Type B pancreatic cell (in vitro differentiated cells): ENCODE results near the gene SMIM41. TPM values are rescaled to one million over a fixed set of nuclear protein-coding genes. Genes with fewer than 3 reads are reported as not detected.
A peak's percentile ranks its signal among the peaks of the same experiment; 100 is the strongest.

ENCODE experiments used
- DNase-seq: peaks from one replicate; pipeline ENCODE4 v3.0.0; 2021; ENCODE audit warnings: mixed read lengths; ENCODE audit not compliant: unreplicated experiment; ENCODE audit errors: extremely low spot score
- H3K27ac Mint-ChIP-seq: 2 replicates; pipeline ENCODE4 v1.8.0; 2021; ENCODE audit warnings: mild to moderate bottlenecking, mixed read lengths
- H3K27me3 Mint-ChIP-seq: 2 replicates; pipeline ENCODE4 v1.8.0; 2021; ENCODE audit warnings: mixed read lengths
- H3K36me3 Mint-ChIP-seq: 2 replicates; pipeline ENCODE4 v1.8.0; 2021; ENCODE audit warnings: mixed read lengths
- H3K4me1 Mint-ChIP-seq: one replicate; pipeline ENCODE4 v1.8.0; 2021; ENCODE audit warnings: mixed read lengths; ENCODE audit not compliant: unreplicated experiment
- H3K4me3 Mint-ChIP-seq: 2 replicates; pipeline ENCODE4 v1.8.0; 2021; ENCODE audit warnings: mild to moderate bottlenecking, mixed read lengths
- H3K9me3 Mint-ChIP-seq: 2 replicates; pipeline ENCODE4 v1.8.0; 2021; ENCODE audit warnings: mixed read lengths
- long read RNA-seq: library from polyadenylated mRNA; unstranded; transcript quantifications from one replicate; pipeline ENCODE4 v2.0.0, GENCODE V29; 2020
- total RNA-seq: library from RNA; stranded (reverse); gene quantifications from 2 replicates; pipeline ENCODE4 v1.2.1, GENCODE V29; 2021; ENCODE audit warnings: low replicate concordance
- TF ChIP-seq, protein P1 (sequence below): fragments of 200-600 bp; sonication (generic); conservative IDR thresholded peaks from 2 replicates; pipeline ENCODE4 v1.5.0; 2021; ENCODE audit warnings: antibody characterized with exemption, mild to moderate bottlenecking

Gene SMIM41
- total RNA-seq, result not detected in 2 replicates
- long read RNA-seq, result 0 reads

DNA sequence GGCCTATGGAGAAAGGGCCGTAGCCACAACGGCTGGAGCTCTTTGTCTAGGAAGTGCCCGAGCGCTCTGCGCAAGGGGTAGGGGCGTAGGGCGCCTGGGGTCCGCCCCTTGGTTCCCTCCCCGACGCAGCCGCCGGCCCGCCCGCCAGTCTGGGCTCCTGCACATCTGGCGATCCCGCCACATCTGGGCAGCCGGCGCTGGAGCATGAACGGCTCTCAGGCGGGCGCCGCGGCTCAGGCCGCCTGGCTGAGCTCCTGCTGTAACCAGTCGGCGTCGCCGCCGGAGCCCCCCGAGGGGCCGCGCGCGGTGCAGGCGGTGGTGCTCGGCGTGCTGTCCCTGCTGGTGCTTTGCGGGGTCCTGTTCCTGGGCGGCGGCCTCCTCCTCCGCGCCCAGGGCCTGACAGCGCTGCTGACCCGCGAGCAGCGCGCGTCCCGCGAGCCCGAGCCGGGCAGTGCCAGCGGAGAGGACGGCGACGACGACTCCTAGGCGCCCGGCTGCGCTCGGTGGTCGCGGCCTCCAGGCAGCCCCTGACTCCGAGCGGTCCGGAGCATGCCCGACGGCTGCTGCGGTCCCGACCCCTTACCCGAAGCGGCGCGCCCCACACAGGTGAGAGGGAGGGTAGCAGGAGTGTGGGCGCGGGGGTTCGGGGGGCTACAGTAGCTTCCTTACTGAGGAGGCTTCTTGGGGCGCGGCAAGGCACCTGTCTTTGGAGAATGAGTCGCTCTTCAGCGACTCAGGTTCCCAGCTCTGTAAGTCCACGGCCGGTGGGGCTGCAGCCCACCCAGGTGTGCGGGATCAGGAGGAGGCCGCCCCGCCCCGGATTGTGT, at the start of gene SMIM41:
TSS of gene SMIM41 (plus strand) at position 129 of the 827 bp plus-strand sequence. CDS start at position 205, 76 bp downstream.
- Mint-ChIP-seq H3K4me1 (peaks cover 16% of the 10 kb centered on the region), H3K27ac (no peak within 1 kb of the TSS), H3K9me3 (no peaks in the 10 kb centered on the region), H3K4me3 (no peak within 1 kb of the TSS), H3K36me3 (peaks cover 15% of the 10 kb centered on the region), H3K27me3 (peaks cover 6% of the 10 kb centered on the region)
- peak; percentile 68 for DNase-seq
- TF ChIP-seq, protein P1, sequence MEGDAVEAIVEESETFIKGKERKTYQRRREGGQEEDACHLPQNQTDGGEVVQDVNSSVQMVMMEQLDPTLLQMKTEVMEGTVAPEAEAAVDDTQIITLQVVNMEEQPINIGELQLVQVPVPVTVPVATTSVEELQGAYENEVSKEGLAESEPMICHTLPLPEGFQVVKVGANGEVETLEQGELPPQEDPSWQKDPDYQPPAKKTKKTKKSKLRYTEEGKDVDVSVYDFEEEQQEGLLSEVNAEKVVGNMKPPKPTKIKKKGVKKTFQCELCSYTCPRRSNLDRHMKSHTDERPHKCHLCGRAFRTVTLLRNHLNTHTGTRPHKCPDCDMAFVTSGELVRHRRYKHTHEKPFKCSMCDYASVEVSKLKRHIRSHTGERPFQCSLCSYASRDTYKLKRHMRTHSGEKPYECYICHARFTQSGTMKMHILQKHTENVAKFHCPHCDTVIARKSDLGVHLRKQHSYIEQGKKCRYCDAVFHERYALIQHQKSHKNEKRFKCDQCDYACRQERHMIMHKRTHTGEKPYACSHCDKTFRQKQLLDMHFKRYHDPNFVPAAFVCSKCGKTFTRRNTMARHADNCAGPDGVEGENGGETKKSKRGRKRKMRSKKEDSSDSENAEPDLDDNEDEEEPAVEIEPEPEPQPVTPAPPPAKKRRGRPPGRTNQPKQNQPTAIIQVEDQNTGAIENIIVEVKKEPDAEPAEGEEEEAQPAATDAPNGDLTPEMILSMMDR, result no peak

DNA sequence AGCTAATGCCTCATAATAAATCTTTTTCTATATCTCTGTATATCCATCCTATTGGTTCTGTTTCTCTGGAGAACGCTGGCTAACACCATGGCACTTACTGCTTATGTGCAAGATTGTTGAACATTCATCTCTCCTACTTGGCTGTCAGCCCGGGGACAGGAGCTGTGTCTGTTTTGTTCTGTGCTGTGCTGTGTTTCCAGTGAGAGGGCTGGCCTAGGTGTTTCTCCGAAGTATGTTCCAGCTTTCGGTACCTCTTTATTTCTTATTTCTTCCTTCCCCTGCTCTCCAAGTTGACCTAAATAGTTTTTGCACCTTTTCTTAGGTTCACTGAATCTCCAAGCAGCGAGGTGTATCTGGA, 47.1 kb upstream of the SMIM41 start:
- DNase-seq, result no peak
- H3K9me3 Mint-ChIP-seq, result no peaks in the 10 kb centered on the region

DNA sequence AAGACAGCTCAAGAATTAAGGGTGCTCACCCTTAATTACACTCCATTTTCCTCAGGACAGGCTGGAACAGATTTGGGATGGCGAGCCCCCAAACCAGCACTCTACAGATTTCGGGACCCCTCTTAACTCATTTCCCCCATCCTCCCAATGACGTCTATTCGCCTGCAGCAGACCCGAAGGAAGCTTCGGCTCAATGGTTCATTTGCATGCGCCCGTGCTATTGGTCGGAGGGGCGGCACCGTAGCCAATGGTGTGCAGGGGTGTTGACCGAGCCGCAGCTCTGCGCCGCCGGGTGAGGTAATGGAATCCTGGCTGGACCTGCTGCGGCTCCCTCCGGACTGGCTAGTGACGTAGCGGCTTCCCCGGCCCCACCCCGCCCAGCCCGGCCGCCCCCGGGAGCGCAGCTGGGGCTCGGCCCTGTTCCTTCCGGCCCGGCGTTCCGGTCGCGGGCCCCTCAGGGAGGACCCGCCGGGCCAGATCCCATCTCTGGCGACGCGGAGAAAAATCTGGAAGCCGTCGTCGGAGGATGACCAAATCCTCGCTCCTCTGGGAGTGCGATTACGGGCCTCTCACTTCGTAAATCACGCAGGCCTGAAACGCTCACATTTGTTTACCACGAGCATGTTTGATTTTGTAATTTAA, 46.6 kb upstream of the SMIM41 start:
- H3K4me3 Mint-ChIP-seq, result peak overlapping the region; percentile 89
- H3K27me3 Mint-ChIP-seq, result peaks cover 26% of the 10 kb centered on the region
- no peaks in the 10 kb centered on the region for H3K9me3 Mint-ChIP-seq
- H3K27ac Mint-ChIP-seq, result peak overlapping the region; percentile 96
- peaks cover 22% of the 10 kb centered on the region for H3K4me1 Mint-ChIP-seq
- TF ChIP-seq, protein P1, result no peak
- peak; percentile 92 for DNase-seq
- H3K36me3 Mint-ChIP-seq, result no peaks in the 10 kb centered on the region

More for the DNA sequence above, 47.1 kb upstream of the SMIM41 start:
- Mint-ChIP-seq H3K4me1 (peaks cover 22% of the 10 kb centered on the region), H3K36me3 (no peaks in the 10 kb centered on the region), H3K27ac (peak overlapping the region; percentile 96), H3K27me3 (peaks cover 23% of the 10 kb centered on the region), H3K4me3 (peak overlapping the region; percentile 89)
- TF ChIP-seq, protein P1, result no peak

DNA sequence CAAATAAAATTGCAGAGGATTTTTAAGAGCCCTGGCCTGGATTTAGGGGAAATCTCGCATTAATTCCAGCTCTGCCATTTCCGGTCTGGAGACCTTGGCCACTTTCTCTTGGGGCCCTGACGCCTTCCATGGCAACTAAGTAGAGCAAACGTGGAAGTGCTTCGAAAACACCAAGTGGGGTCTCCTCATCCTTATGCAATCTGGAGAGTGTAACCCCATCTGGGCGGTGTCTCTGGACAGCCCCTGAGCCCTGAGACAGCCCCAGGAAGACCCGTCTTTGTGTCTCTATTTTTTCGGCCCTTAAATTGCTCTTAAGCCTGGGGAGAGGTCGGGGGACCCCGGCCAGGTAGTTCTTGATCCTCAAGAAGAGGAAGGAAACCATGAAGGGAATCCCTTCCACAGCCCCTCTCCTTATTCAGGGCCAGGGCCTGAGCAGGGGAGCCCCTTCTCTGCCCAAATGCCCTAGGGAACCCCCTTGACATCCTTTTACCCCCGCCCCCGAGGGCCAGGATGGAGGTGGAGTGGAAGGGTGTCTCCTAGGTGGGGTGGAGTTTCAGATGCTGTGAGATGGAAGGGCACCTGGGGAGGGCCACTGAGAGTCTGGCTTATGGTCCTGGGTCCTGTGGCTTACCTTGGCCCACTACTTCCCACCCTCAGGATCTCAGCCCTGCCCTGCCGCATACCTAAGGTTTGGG, 45.9 kb upstream of the SMIM41 start:
- peak overlapping the region; percentile 75 for H3K4me3 Mint-ChIP-seq
- H3K36me3 Mint-ChIP-seq, result no peaks in the 10 kb centered on the region
- TF ChIP-seq, protein P1, result no peak
- no peaks in the 10 kb centered on the region for H3K9me3 Mint-ChIP-seq
- H3K4me1 Mint-ChIP-seq, result peaks cover 26% of the 10 kb centered on the region
- peaks cover 31% of the 10 kb centered on the region for H3K27me3 Mint-ChIP-seq
- H3K27ac Mint-ChIP-seq, result peak overlapping the region; percentile 96
- no peak for DNase-seq

DNA sequence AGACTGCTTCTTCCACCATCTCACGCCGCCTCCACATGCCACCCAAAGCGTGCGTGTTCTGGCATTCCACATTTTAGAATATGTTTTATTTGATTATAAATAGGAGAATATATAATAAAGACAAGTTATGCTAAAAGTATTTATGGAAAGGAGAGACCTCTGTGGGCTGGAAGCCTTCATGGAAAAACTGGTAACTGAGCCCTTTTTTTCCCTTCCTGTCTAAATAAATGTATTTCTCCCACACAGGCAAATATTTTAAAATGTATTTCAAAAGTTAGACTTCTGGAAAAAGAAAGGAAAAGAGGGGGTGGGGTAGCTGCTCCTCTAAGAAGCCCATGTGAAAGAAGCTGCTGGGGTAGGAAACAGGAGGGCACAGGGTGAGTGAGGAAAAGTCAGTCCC, 44.3 kb upstream of the SMIM41 start:
- peaks cover 36% of the 10 kb centered on the region for H3K27me3 Mint-ChIP-seq
- peak overlapping the region; percentile 84 for H3K4me3 Mint-ChIP-seq
- TF ChIP-seq, protein P1, result no peak
- H3K27ac Mint-ChIP-seq, result peak overlapping the region; percentile 86
- peaks cover 21% of the 10 kb centered on the region for H3K4me1 Mint-ChIP-seq
- DNase-seq, result no peak
- no peaks in the 10 kb centered on the region for H3K36me3 Mint-ChIP-seq
- H3K9me3 Mint-ChIP-seq, result no peaks in the 10 kb centered on the region
